Stimulated activated CD4-positive, alpha-beta T cell treated with anti-CD3 and anti-CD28 coated beads, Interleukin-15, amount 100 ng/mL, for 24 hours (primary cell): ENCODE measurements around the gene CXCL11.
"Not testable (repeated sequence)": the region's sequence is repeated elsewhere in the genome, so short reads cannot be mapped to it uniquely, and the experiment has no call there.

Source experiments
- DNase-seq: peaks from one replicate; pipeline ENCODE4 v3.0.0-alpha.2; 2020

Gene CXCL11

GRCh38 chr4:75998525-75999147 is 37.2 kb downstream of the CXCL11 start:
- DNase-seq, result not testable (repeated sequence)

- DNase-seq, result no peak
Observed at GRCh38 chr4:75997946-75998345, 37.9 kb downstream of the CXCL11 start.

- DNase-seq, result no peak
Observed at GRCh38 chr4:75997081-75997480, 38.8 kb downstream of the CXCL11 start.

GRCh38 chr4:75995727-75996126 is 40.1 kb downstream of the CXCL11 start:
- DNase-seq, result no peak

- no peak for DNase-seq
Observed at GRCh38 chr4:75992462-75992861, 43.4 kb downstream of the CXCL11 start.

GRCh38 chr4:75989846-75990528 is 45.9 kb downstream of the CXCL11 start:
- no peak for DNase-seq

GRCh38 chr4:75985116-75985515 is 50.8 kb downstream of the CXCL11 start:
- no peak for DNase-seq
